Stimulated activated CD8-positive, alpha-beta memory T cell treated with anti-CD3 and anti-CD28 coated beads, Interleukin-12 subunit alpha, Interleukin-12 subunit beta, amount 100 ng/mL, for 24 hours (primary cell): ENCODE data around the gene ENKD1.
A peak's percentile ranks its signal among the peaks of the same experiment; 100 is the strongest.
"Not testable (repeated sequence)": the region's sequence is repeated elsewhere in the genome, so short reads cannot be mapped to it uniquely, and the experiment has no call there.

Experiments
- DNase-seq: peaks from one replicate; pipeline ENCODE4 v3.0.0-alpha.2; 2020; ENCODE audit errors: extremely low read depth

Gene ENKD1

GRCh38 chr16:67666559-67667452 lies at the start of gene ENKD1, which contains the start of gene C16orf86:
Gene ENKD1 (minus strand): TSS chr16:67666750. CDS start chr16:67666442, 308 bp downstream.
Gene C16orf86 (plus strand): TSS chr16:67666814. CDS start chr16:67666971, 157 bp downstream.
- peak; percentile 54 for DNase-seq

- DNase-seq: no peak
Observed at GRCh38 chr16:67716097-67716496, 49.5 kb upstream of the ENKD1 start.

DNA sequence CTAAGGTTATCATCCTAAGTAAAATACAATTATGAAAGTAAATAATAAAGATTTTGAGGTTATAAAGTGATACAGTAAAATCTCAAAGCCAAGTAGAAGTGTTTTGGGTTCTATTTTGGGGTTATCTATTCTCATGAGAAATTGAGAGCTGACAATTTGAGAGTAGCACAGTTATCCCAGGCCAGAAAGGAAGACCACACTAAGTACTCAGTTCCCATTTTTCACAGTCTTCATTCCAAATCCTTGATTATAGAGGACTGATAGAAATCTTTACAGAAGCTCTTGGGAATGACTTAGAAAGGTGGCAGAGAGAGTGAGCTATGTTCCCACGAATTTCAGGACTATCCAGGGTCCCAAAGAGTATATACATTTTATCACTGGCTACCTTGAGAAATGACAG lies 48.0 kb upstream of the ENKD1 start:
- no peak for DNase-seq

DNA sequence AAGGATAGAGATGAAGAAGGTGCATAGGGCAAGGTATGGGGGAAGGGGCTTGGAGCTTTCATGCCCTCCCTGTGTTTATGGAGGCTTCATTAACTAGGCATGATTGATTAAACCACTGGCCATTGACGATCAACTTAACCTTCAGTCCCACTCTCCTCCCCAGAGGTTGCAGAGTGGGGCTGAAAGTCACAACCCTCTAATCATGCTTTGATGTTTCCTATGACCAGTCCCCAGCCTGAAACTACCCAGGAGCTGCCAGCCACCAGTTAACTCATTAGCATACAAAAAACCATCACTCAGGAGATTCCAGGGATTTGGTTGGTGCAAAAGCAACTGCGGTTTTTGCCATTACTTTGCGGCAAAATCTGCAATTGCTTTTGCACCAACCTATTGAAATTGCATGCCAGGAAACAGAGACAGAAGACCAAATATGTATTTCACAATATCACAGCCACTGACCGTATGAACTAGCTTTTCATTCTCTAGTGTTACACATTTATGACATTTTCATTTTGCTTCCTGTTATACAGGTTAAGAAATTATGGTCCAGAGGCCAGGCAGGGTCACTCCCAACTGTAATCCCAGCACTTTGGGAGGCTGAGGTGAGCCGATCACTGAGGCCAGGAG lies 47.2 kb upstream of the ENKD1 start:
- no peak for DNase-seq

GRCh38 chr16:67710607-67711006 lies 44.1 kb upstream of the ENKD1 start:
- DNase-seq: no peak

DNA sequence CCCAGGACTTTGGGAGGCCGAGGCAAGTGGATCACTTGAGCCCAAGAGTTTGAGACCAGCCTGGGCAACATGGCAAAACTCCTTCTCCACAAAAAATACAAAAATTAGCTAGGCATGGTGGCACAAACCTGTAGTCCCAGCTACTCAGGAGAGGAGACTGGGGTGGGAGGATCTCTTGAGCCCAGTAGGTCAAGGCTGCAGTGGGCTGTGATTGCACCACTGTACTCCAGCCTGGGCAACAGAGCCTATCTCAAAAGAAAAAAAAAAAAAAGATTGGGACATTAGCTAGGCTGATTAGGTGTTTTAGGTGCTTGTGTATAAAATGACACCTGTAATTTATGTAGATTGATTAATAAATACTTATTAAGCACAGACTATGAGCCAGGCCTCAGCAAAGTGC lies 42.5 kb upstream of the ENKD1 start:
- no peak for DNase-seq

DNA sequence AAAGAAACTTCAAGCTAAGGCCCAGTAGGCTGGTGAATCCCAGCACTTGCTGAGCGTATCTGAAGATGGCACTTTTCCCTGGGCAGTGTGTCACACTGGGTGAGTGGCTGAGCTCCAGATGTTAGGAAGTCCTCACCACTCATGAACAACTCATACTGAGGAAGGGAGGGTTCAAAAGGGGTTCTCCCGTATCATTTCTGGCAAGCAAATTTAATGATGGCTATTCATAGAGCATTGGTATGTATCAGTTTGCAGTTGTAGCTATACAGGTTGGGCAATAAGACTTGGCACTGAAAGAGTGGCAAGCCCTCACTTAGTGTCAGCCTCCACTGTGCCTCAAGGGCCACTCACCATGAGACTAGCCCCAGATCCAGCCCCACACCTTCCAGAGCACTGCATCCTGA lies 41.8 kb upstream of the ENKD1 start:
- DNase-seq: no peak

DNA sequence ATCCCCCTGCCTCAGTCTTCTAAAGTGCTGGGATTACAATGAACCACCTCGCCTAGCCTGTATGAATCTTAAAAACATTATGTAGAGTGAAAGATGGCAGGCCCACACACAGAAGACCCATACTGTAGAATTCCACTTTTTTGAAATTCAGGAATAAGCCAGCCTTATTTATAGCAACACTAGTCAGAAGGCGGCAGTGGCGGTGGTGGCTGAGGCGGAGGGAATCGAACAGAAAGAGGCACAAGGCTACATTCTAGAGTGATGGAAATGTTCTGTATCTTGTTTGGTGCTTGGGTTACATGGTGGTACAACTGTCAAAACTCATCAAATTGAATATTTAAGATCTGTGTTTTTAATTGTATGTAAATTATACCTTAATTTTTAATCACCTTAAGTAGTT lies 41.2 kb upstream of the ENKD1 start:
- no peak for DNase-seq

DNA sequence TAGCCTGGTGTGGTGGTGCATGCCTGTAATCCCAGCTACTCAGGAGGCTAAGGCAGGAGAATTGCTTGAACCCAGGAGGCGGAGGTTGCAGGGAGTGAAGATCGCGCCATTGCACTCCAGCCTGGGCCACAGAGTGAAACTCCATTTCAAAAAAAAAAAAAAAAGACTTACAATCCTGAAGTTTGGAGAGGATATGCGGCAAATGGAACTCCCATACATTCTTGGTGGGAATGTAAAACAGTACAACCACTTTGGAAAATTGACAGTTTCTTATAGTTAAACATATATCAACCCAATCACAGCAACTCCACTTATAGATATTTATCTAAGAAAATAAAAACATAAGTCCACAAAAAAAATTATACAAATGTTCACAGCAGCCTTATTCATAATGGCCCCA lies 40.7 kb upstream of the ENKD1 start:
- no peak for DNase-seq

DNA sequence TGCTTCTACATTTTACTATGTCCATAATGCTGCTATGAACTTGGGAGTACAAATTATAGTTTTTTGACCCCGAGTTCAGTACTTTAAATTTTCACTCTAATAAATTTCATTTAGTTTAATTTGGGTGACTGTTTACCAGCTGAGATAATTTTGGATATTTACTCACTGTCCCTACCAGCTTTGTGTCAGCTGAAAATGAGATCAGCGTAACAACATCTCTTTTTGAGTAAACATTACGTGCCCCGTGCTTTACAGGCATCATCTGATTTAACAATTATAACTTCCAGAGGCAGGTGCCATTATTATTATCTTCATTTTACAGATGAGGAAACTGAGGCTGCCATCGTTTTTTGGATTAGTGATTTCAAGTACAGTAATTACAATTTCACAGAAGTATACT lies 37.6 kb upstream of the ENKD1 start:
- DNase-seq: no peak

DNA sequence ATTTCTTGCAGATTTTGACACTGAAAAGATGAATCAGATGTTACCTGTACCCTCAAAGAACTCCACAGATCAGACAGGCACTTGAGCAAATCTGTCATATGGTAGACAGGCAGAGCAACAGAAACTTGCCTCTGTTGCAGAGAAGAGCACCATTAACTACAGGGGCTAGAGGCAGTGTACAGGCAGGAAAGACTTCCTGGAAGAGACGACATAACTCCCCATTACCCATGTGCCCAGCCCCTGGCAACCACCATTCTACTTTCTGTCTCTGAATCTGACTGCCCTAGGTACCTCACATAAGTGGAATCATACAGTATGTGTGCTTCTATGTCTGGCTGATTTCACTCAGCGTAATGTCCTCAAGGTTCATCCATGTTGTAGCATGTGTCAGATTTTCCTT lies 37.1 kb upstream of the ENKD1 start:
- DNase-seq: no peak

DNA sequence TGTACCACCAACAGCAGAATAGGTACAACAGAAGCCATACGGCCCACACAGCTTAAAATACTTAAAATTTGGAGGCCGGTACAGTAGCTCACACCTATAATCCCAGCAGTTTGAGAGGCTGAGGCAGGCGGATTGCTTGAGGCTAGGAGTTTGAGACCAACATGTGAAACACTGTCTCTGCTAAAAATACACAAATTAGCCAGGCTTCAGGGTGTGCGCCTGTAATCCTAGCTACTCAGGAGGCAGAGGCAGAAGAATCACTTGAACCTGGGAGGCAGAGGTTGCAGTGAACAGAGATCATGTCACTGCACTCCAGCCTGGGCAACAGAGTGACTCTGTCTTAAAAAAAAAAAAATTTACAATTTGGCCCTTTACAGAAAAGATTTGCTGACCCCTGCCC lies 35.6 kb upstream of the ENKD1 start:
- no peak for DNase-seq

- DNase-seq: no peak
Observed at GRCh38 chr16:67701420-67701819, 34.9 kb upstream of the ENKD1 start.

DNA sequence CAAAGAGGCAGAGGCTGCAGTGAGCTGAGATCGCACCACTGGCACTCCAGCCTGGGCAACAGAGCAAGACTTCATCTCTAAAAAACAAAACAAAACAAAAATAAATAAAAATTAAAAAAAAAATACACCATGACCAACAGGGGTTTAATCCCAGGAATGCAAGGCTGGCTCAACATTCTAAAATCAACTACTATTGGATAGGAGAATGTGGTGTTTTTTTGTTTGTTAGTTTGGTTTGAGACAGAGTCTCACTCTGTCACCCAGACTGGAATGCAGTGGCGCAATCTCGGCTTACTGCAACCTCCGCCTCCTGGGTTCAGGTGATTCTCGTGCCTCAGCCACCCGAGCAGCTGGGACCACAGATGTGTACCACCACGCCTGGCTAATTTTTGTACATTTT lies 32.7 kb upstream of the ENKD1 start:
- DNase-seq: no peak

GRCh38 chr16:67697422-67698185 lies 31.1 kb upstream of the ENKD1 start:
- DNase-seq: no peak

- DNase-seq: no peak
Observed at GRCh38 chr16:67694611-67695010, 28.1 kb upstream of the ENKD1 start.

- not testable (repeated sequence) for DNase-seq
Observed at GRCh38 chr16:67693517-67694285, 27.2 kb upstream of the ENKD1 start.

DNA sequence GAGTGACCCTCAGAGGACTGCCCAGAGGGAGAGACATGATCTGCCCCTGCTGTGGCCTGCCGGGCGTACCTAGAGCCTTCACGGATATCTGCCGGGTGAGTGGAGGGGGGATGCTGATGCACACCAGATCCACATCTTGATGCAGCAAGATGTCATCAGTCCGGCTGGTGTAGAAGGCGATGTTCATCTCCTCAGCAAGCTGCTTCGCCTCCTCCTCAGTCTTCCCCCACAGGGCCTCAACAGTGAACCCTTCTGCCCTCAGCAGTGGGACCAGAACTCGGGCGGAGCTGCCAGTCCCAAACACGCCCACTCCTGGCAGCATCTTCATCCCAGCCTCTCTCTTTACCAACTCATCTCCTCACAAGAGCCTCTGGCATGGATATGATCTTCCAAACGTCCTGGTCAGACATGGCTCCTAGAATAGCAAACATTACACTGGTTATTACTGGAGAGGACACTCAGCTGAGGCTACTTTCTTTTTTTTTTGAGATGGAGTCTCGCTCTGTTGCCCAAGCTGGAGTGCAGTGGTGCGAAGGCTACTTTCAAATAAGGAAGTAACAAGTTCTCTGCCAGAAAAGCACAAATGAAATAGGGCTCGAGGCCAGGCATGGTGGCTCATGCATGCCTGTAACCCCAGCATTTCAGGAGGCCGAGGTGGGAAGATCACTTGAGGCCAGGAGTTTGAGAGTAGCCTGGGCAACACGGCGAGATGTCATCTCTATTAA lies 19.0 kb upstream of the ENKD1 start:
- no peak for DNase-seq

DNA sequence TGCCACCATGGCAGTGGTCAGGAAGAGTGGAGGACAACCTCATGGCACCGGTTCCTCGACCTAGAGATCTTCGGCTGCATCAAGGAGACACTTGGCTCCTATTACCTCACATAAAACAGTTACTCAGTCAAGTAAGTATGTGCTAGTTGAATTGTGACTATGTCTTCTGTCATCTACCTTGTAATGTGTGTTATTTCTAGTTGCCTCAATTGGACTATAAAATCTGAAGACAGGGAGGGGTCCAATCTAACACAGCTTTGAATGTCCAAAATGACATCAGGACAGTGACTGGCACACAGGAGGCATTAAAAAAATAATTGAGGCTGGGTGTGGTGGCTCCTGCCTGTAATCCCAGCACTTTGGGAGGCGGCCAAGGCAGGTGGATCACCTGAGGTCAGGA lies 17.2 kb upstream of the ENKD1 start:
- DNase-seq: no peak

DNA sequence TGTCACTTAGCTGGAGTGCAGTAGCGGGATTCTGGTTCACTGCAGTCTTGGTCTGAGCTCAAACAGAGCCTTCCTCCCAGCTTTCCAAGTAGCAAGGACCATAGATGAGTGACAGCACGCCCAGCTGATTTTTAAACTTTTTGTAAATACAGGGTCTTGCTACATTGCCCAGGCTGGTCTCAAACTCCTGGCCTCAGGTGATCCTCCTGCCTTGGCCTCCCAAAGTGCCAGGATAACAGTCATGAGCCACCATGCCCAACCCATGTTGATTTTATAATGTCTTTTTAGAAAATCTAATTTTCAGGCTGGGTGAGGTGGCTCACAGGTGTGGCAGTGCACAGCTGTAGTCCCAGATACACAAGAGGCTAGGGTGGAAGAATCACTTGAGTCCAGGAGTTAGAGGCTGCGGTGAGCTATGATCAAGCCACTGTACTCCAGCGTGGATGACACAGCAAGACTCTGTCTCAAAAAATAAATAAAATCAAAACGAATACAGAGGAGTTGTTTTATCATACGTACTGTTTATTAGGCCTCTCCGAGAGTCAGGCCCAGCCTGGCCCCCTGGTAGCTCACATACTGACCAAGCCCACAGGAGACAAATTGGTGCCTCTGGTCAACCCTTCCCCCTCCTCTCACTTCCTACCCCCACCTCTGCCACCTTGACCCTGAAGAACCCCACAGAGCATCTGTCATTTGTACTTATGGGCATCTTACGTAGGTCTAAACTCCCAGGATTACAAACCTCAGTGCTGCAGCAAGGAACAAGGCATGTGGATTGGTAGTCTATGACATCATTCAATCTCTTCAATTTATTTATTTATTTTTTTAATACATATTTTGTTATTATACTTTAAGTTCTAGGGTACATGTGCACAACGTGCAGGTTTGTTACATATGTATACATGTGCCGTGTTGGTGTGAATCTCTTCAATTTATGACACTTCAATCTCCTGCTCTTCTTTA lies 13.7 kb upstream of the ENKD1 start:
- no peak for DNase-seq
